ENCODE measurements around the gene ROCK2. TPM values are rescaled to one million over a fixed set of nuclear protein-coding genes. Genes with fewer than 3 reads are reported as not detected.
"Not testable (repeated sequence)": the region's sequence is repeated elsewhere in the genome, so short reads cannot be mapped to it uniquely, and the experiment has no call there.

The ROCK2 gene
- total RNA-seq, 1 experiment from 2014 or later = 49.4 TPM

- Histone ChIP-seq H3K4me3 (ENCODE audit: low read depth, low read length, poor library complexity, severe bottlenecking) (no peak overlapping the region), H3K27me3 (replicated peaks; ENCODE audit: insufficient read depth, low read depth, low read length, poor library complexity) (no peaks in the 10 kb centered on the region), H3K9me3 (ENCODE audit: low read depth, low read length, poor library complexity, severe bottlenecking) (no peaks in the 10 kb centered on the region), H3K4me1 (ENCODE audit: insufficient read depth, low read length, poor library complexity, severe bottlenecking) (no peaks in the 10 kb centered on the region), H3K36me3 (ENCODE audit: insufficient read depth, low read length, poor library complexity, severe bottlenecking) (no peaks in the 10 kb centered on the region), H3K27ac (ENCODE audit: low read depth, low read length, poor library complexity, severe bottlenecking) (no peak overlapping the region)
- DNase-seq (ENCODE audit: low spot score) = no peak
- ChIA-PET POLR2A (ENCODE audit: low non-redundant PET) (no interaction called here), CTCF (no interaction called here)
- no peak for TF ChIP-seq EZH2 (IDR thresholded peaks at IDR 0.05; ENCODE audit: borderline replicate concordance, low read depth, low read length, poor library complexity, severe bottlenecking)
- intact Hi-C loops (cut with micrococcal nuclease; ENCODE audit: unreplicated experiment) = no loop called here
- BruUV-seq (replicated peaks) = no TSS peak
These were observed 79.6 kb downstream of the ROCK2 start for GRCh38 chr2:11264818-11265217.

- H3K4me3 ChIP-seq (ENCODE audit: low read depth, low read length, poor library complexity, severe bottlenecking) = no peak overlapping the region
- no peak for TF ChIP-seq CTCF (conservative IDR thresholded peaks at IDR 0.05; ENCODE audit: low read depth, low read length)
- TF ChIP-seq EZH2 (IDR thresholded peaks at IDR 0.05; ENCODE audit: borderline replicate concordance, low read depth, low read length, poor library complexity, severe bottlenecking) = no peak
- no peaks in the 10 kb centered on the region for H3K27me3 ChIP-seq (replicated peaks; ENCODE audit: insufficient read depth, low read depth, low read length, poor library complexity)
- H3K36me3 ChIP-seq (ENCODE audit: insufficient read depth, low read length, poor library complexity, severe bottlenecking) = no peaks in the 10 kb centered on the region
- H3K4me1 ChIP-seq (ENCODE audit: insufficient read depth, low read length, poor library complexity, severe bottlenecking) = no peaks in the 10 kb centered on the region
- no peak overlapping the region for H3K27ac ChIP-seq (ENCODE audit: low read depth, low read length, poor library complexity, severe bottlenecking)
- DNase-seq (ENCODE audit: low spot score) = no peak
- ChIA-PET CTCF (no interaction called here), POLR2A (ENCODE audit: low non-redundant PET) (no interaction called here)
- BruUV-seq (replicated peaks) = no TSS peak
- no peaks in the 10 kb centered on the region for H3K9me3 ChIP-seq (ENCODE audit: low read depth, low read length, poor library complexity, severe bottlenecking)
- intact Hi-C loops (cut with micrococcal nuclease; ENCODE audit: unreplicated experiment) = no loop called here
These were observed 80.4 kb downstream of the ROCK2 start for GRCh38 chr2:11264007-11264406.

- intact Hi-C loops (cut with micrococcal nuclease; ENCODE audit: unreplicated experiment) = no loop called here
- no peaks in the 10 kb centered on the region for H3K27me3 ChIP-seq (replicated peaks; ENCODE audit: insufficient read depth, low read depth, low read length, poor library complexity)
- H3K27ac ChIP-seq (ENCODE audit: low read depth, low read length, poor library complexity, severe bottlenecking) = no peak overlapping the region
- no peak for DNase-seq (ENCODE audit: low spot score)
- H3K4me3 ChIP-seq (ENCODE audit: low read depth, low read length, poor library complexity, severe bottlenecking) = no peak overlapping the region
- TF ChIP-seq CTCF (conservative IDR thresholded peaks at IDR 0.05; ENCODE audit: low read depth, low read length) = no peak
- no peak for TF ChIP-seq EZH2 (IDR thresholded peaks at IDR 0.05; ENCODE audit: borderline replicate concordance, low read depth, low read length, poor library complexity, severe bottlenecking)
- no peaks in the 10 kb centered on the region for H3K9me3 ChIP-seq (ENCODE audit: low read depth, low read length, poor library complexity, severe bottlenecking)
- no peaks in the 10 kb centered on the region for H3K4me1 ChIP-seq (ENCODE audit: insufficient read depth, low read length, poor library complexity, severe bottlenecking)
- ChIA-PET POLR2A (ENCODE audit: low non-redundant PET) (no interaction called here), CTCF (no interaction called here)
- BruUV-seq (replicated peaks) = no TSS peak
- no peaks in the 10 kb centered on the region for H3K36me3 ChIP-seq (ENCODE audit: insufficient read depth, low read length, poor library complexity, severe bottlenecking)
These were observed 81.3 kb downstream of the ROCK2 start for GRCh38 chr2:11263177-11263576.

GRCh38 chr2:11262438-11262837, 82.0 kb downstream of the ROCK2 start:
- intact Hi-C loops (cut with micrococcal nuclease; ENCODE audit: unreplicated experiment); H3K4me1 ChIP-seq (ENCODE audit: insufficient read depth, low read length, poor library complexity, severe bottlenecking); H3K9me3 ChIP-seq (ENCODE audit: low read depth, low read length, poor library complexity, severe bottlenecking); H3K27me3 ChIP-seq (replicated peaks; ENCODE audit: insufficient read depth, low read depth, low read length, poor library complexity); H3K36me3 ChIP-seq (ENCODE audit: insufficient read depth, low read length, poor library complexity, severe bottlenecking); H3K27ac ChIP-seq (ENCODE audit: low read depth, low read length, poor library complexity, severe bottlenecking); H3K4me3 ChIP-seq (ENCODE audit: low read depth, low read length, poor library complexity, severe bottlenecking); POLR2A ChIA-PET (ENCODE audit: low non-redundant PET); CTCF ChIA-PET; DNase-seq (ENCODE audit: low spot score); BruUV-seq (replicated peaks): not testable (repeated sequence)

- H3K4me1 ChIP-seq (ENCODE audit: insufficient read depth, low read length, poor library complexity, severe bottlenecking); BruUV-seq (replicated peaks); POLR2A ChIA-PET (ENCODE audit: low non-redundant PET); H3K36me3 ChIP-seq (ENCODE audit: insufficient read depth, low read length, poor library complexity, severe bottlenecking); H3K4me3 ChIP-seq (ENCODE audit: low read depth, low read length, poor library complexity, severe bottlenecking); H3K9me3 ChIP-seq (ENCODE audit: low read depth, low read length, poor library complexity, severe bottlenecking); intact Hi-C loops (cut with micrococcal nuclease; ENCODE audit: unreplicated experiment); DNase-seq (ENCODE audit: low spot score); H3K27me3 ChIP-seq (replicated peaks; ENCODE audit: insufficient read depth, low read depth, low read length, poor library complexity); CTCF ChIA-PET; H3K27ac ChIP-seq (ENCODE audit: low read depth, low read length, poor library complexity, severe bottlenecking): not testable (repeated sequence)
These were observed 82.9 kb downstream of the ROCK2 start for GRCh38 chr2:11261564-11261963.

Measured in A673 (cell line).